Activated CD8-positive, alpha-beta T cell treated with anti-CD3 and anti-CD28 coated beads, Interleukin-2, amount 10 ng/mL, durations not matched to agents 7 days and 5 days (primary cell): ENCODE data around the gene LYZL4. TPM values are rescaled to one million over a fixed set of nuclear protein-coding genes. Genes with fewer than 3 reads are reported as not detected.

Experiments used
- ATAC-seq: fragments of 150-1000 bp; cut with Tn5 transposase; one replicate; pipeline ENCODE4 v1.10.0; 2021; ENCODE audit warnings: moderate library complexity
- CTCF ChIA-PET: fragments of 350-600 bp; sonication (Branson Sonifier 250); formaldehyde crosslinking; loops from one replicate; lab custom pipeline; 2021; ENCODE audit warnings: antibody characterized with exemption; lab: Charles Lee
- POLR2A ChIA-PET: fragments of 350-600 bp; sonication (Branson Sonifier 250); formaldehyde crosslinking; loops from one replicate; lab custom pipeline; 2021; ENCODE audit warnings: antibody characterized with exemption; lab: Charles Lee
- DNase-seq: peaks from one replicate; pipeline ENCODE4 v3.0.0-alpha.2; 2020
- H3K27ac Mint-ChIP-seq: one replicate; pipeline ENCODE4 v1.8.0; 2021; ENCODE audit warnings: mild to moderate bottlenecking, mixed read lengths
- H3K27me3 Mint-ChIP-seq: one replicate; pipeline ENCODE4 v1.8.0; 2021; ENCODE audit warnings: low read depth, mixed read lengths
- H3K36me3 Mint-ChIP-seq: one replicate; pipeline ENCODE4 v1.8.0; 2021; ENCODE audit warnings: low read depth, mixed read lengths
- H3K4me1 Mint-ChIP-seq: one replicate; pipeline ENCODE4 v1.8.0; 2021; ENCODE audit warnings: low read depth, mixed read lengths
- H3K4me3 Mint-ChIP-seq: one replicate; pipeline ENCODE4 v1.8.0; 2021; ENCODE audit warnings: mild to moderate bottlenecking, mixed read lengths
- H3K9me3 Mint-ChIP-seq: one replicate; pipeline ENCODE4 v1.8.0; 2022; ENCODE audit warnings: mixed read lengths; ENCODE audit not compliant: insufficient read depth
- total RNA-seq, 2 experiments: library from RNA; stranded (reverse); gene quantifications; one replicate each; pipeline ENCODE4 v1.2.3, GENCODE V29; 2021

LYZL4 gene
- total RNA-seq, 2 experiments from 2014 or later, result not detected

- H3K36me3 Mint-ChIP-seq, result no peaks in the 10 kb centered on the region
- no peak overlapping the region for H3K27ac Mint-ChIP-seq
- peaks cover 6% of the 10 kb centered on the region for H3K27me3 Mint-ChIP-seq
- no peaks in the 10 kb centered on the region for H3K9me3 Mint-ChIP-seq
- ChIA-PET CTCF (no interaction called here), POLR2A (interaction anchor here (0.5 kb wide), 1 partner anchor 134 kb away, joined by 3 read pairs; no protein-coding TSS in a partner anchor)
- ATAC-seq (no peak), DNase-seq (no peak)
- H3K4me1 Mint-ChIP-seq, result no peaks in the 10 kb centered on the region
- no peak overlapping the region for H3K4me3 Mint-ChIP-seq
Measured at GRCh38 chr3:42421818-42422796, 11.7 kb upstream of the LYZL4 start.

GRCh38 chr3:42419563-42419962 is 9.2 kb upstream of the LYZL4 start:
- DNase-seq, result no peak
- no peak overlapping the region for H3K4me3 Mint-ChIP-seq
- H3K4me1 Mint-ChIP-seq, result no peaks in the 10 kb centered on the region
- POLR2A ChIA-PET, result no interaction called here
- H3K27me3 Mint-ChIP-seq, result no peaks in the 10 kb centered on the region
- CTCF ChIA-PET, result no interaction called here
- no peak overlapping the region for H3K27ac Mint-ChIP-seq
- no peak for ATAC-seq
- no peaks in the 10 kb centered on the region for H3K36me3 Mint-ChIP-seq
- no peaks in the 10 kb centered on the region for H3K9me3 Mint-ChIP-seq

- POLR2A ChIA-PET, result interaction anchor here (0.6 kb wide), 1 partner anchor 78 kb away, joined by 3 read pairs; no protein-coding TSS in a partner anchor
- Mint-ChIP-seq H3K9me3 (no peaks in the 10 kb centered on the region), H3K4me1 (no peaks in the 10 kb centered on the region), H3K27me3 (peaks cover 7% of the 10 kb centered on the region), H3K4me3 (no peak overlapping the region), H3K27ac (no peak overlapping the region), H3K36me3 (no peaks in the 10 kb centered on the region)
- CTCF ChIA-PET, result interaction anchor here (0.7 kb wide), 1 partner anchor 31 kb away, joined by 3 read pairs; no protein-coding TSS in a partner anchor
- DNase-seq (no peak), ATAC-seq (no peak)
Measured at GRCh38 chr3:42412526-42413155, 2.2 kb upstream of the LYZL4 start.

- CTCF ChIA-PET, result no interaction called here
- Mint-ChIP-seq H3K27me3 (peaks cover 7% of the 10 kb centered on the region), H3K9me3 (no peaks in the 10 kb centered on the region), H3K36me3 (no peaks in the 10 kb centered on the region), H3K27ac (no peak overlapping the region), H3K4me1 (no peaks in the 10 kb centered on the region), H3K4me3 (no peak overlapping the region)
- POLR2A ChIA-PET, result no interaction called here
- DNase-seq (no peak), ATAC-seq (no peak)
Measured at GRCh38 chr3:42411429-42411828, 1.0 kb upstream of the LYZL4 start.

GRCh38 chr3:42408156-42408555 is 2.3 kb downstream of the LYZL4 start:
- DNase-seq, result no peak
- Mint-ChIP-seq H3K27me3 (peaks cover 7% of the 10 kb centered on the region), H3K9me3 (no peaks in the 10 kb centered on the region), H3K27ac (no peak overlapping the region), H3K4me1 (peaks cover 4% of the 10 kb centered on the region), H3K4me3 (no peak overlapping the region), H3K36me3 (no peaks in the 10 kb centered on the region)
- ChIA-PET CTCF (no interaction called here), POLR2A (no interaction called here)
- no peak for ATAC-seq

- Mint-ChIP-seq H3K36me3 (no peaks in the 10 kb centered on the region), H3K4me1 (peaks cover 8% of the 10 kb centered on the region), H3K27ac (no peak overlapping the region), H3K9me3 (no peaks in the 10 kb centered on the region), H3K4me3 (no peak overlapping the region), H3K27me3 (peaks cover 7% of the 10 kb centered on the region)
- DNase-seq (no peak), ATAC-seq (no peak)
- POLR2A ChIA-PET, result no interaction called here
- CTCF ChIA-PET, result no interaction called here
Measured at GRCh38 chr3:42406727-42407450, 3.5 kb downstream of the LYZL4 start.

GRCh38 chr3:42405857-42406256 is 4.6 kb downstream of the LYZL4 start:
- DNase-seq, result no peak
- CTCF ChIA-PET, result interaction anchor here (1.0 kb wide), 1 partner anchor 214 kb away, joined by 3 read pairs; no protein-coding TSS in a partner anchor
- no peak for ATAC-seq
- peaks cover 8% of the 10 kb centered on the region for H3K4me1 Mint-ChIP-seq
- peaks cover 7% of the 10 kb centered on the region for H3K27me3 Mint-ChIP-seq
- H3K27ac Mint-ChIP-seq, result no peak overlapping the region
- H3K9me3 Mint-ChIP-seq, result no peaks in the 10 kb centered on the region
- H3K36me3 Mint-ChIP-seq, result no peaks in the 10 kb centered on the region
- POLR2A ChIA-PET, result no interaction called here
- H3K4me3 Mint-ChIP-seq, result no peak overlapping the region

- peaks cover 8% of the 10 kb centered on the region for H3K4me1 Mint-ChIP-seq
- POLR2A ChIA-PET, result no interaction called here
- no peaks in the 10 kb centered on the region for H3K36me3 Mint-ChIP-seq
- DNase-seq (no peak), ATAC-seq (no peak)
- CTCF ChIA-PET, result no interaction called here
- no peaks in the 10 kb centered on the region for H3K9me3 Mint-ChIP-seq
- H3K4me3 Mint-ChIP-seq, result no peak overlapping the region
- H3K27ac Mint-ChIP-seq, result no peak overlapping the region
- H3K27me3 Mint-ChIP-seq, result no peaks in the 10 kb centered on the region
Measured at GRCh38 chr3:42403737-42404136, 6.7 kb downstream of the LYZL4 start.

- Mint-ChIP-seq H3K9me3 (no peaks in the 10 kb centered on the region), H3K27ac (no peak overlapping the region), H3K27me3 (no peaks in the 10 kb centered on the region), H3K36me3 (no peaks in the 10 kb centered on the region), H3K4me1 (peaks cover 8% of the 10 kb centered on the region), H3K4me3 (no peak overlapping the region)
- ChIA-PET CTCF (no interaction called here), POLR2A (no interaction called here)
- no peak for ATAC-seq
- no peak for DNase-seq
Measured at GRCh38 chr3:42402394-42403096, 7.9 kb downstream of the LYZL4 start.

GRCh38 chr3:42398080-42398479 is 12.3 kb downstream of the LYZL4 start:
- Mint-ChIP-seq H3K27ac (no peak overlapping the region), H3K27me3 (no peaks in the 10 kb centered on the region), H3K9me3 (no peaks in the 10 kb centered on the region), H3K36me3 (no peaks in the 10 kb centered on the region), H3K4me1 (peaks cover 3% of the 10 kb centered on the region), H3K4me3 (no peak overlapping the region)
- CTCF ChIA-PET, result no interaction called here
- DNase-seq (no peak), ATAC-seq (no peak)
- POLR2A ChIA-PET, result interaction anchor here (1.1 kb wide), 1 partner anchor 9 kb away, joined by 4 read pairs; no protein-coding TSS in a partner anchor

- Mint-ChIP-seq H3K36me3 (no peaks in the 10 kb centered on the region), H3K9me3 (no peaks in the 10 kb centered on the region), H3K27ac (no peak overlapping the region), H3K27me3 (no peaks in the 10 kb centered on the region), H3K4me3 (no peak overlapping the region), H3K4me1 (peaks cover 2% of the 10 kb centered on the region)
- ATAC-seq (no peak), DNase-seq (no peak)
- ChIA-PET CTCF (no interaction called here), POLR2A (interaction anchor here (0.6 to 1.1 kb wide), 2 partner anchors 9 to 1198 kb away, joined by 3 to 4 read pairs; partner anchors contain the start of gene CTNNB1)
Measured at GRCh38 chr3:42397644-42398043, 12.8 kb downstream of the LYZL4 start.
